Left ventricle myocardium inferior (tissue), 1 donor: Measurements from ENCODE around the gene RSRC1. TPM values are rescaled to one million over a fixed set of nuclear protein-coding genes. Genes with fewer than 3 reads are reported as not detected.
"Not testable (repeated sequence)": the region's sequence is repeated elsewhere in the genome, so short reads cannot be mapped to it uniquely, and the experiment has no call there.

Experiments used
- DNase-seq: peaks from one replicate; pipeline ENCODE4 v3.0.0-alpha.2; 2020
- H3K27ac ChIP-seq: fragments of 200-600 bp; replicated peaks from 2 replicates; pipeline ENCODE4 v1.8.0; 2021
- H3K27me3 ChIP-seq: fragments of 200-600 bp; 2 replicates; pipeline ENCODE4 v1.8.0; 2021; ENCODE audit warnings: low read depth
- H3K36me3 ChIP-seq: fragments of 200-600 bp; 2 replicates; pipeline ENCODE4 v1.8.0; 2021
- H3K4me1 ChIP-seq: fragments of 200-600 bp; 2 replicates; pipeline ENCODE4 v1.8.0; 2021
- H3K4me3 ChIP-seq: fragments of 200-600 bp; 2 replicates; pipeline ENCODE4 v1.8.0; 2021; ENCODE audit warnings: mild to moderate bottlenecking, moderate library complexity
- H3K9me3 ChIP-seq: fragments of 200-600 bp; replicated peaks from 2 replicates; pipeline ENCODE4 v1.8.0; 2021
- intact Hi-C: fragments of 100-400 bp; cut with micrococcal nuclease; formaldehyde crosslinking; loops from one replicate; pipeline ENCODE4 v1.11.0; 2022
- total RNA-seq: library from RNA; stranded (reverse); fragmentation: NEBNext Ultra II Directional; extraction: Animal tissue kit (Norgen Biotek cat#: 25700); gene quantifications from one replicate; pipeline ENCODE4 v1.2.1, GENCODE V29; 2021
- TF ChIP-seq, protein P1 (sequence below): fragments of 200-600 bp; IDR thresholded peaks from 2 replicates; pipeline ENCODE4 v1.8.0; 2021; ENCODE audit warnings: antibody characterized with exemption, mild to moderate bottlenecking, borderline replicate concordance
- donor health status: DM: no; HTN: yes; CAD: no; lungs with severe emphysema.

RSRC1 gene
- total RNA-seq, 1 donor from 2014 or later, result 19.1 TPM

DNA sequence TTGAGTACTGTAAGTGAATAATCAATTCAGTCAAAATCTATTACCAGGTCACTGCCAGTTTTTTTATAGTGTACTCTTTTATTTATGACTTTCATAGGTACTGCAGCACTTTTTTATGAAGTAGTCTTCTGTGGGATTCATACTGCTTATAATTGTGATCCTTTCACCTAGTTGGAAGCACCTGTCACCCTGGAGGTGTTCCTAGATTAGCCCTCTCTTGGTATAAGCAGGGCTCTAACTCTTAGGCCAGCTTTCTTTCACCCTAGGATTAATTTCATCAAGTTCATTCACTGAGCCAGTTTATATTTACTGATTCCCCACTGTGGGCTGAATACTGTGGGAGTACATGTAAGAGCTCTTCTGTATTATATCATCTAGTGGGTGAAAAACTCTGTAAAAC is 395.2 kb downstream of the RSRC1 start:
- intact Hi-C loops, result no loop called here
- H3K4me1 ChIP-seq, result peaks cover 8% of the 10 kb centered on the region
- peaks cover 11% of the 10 kb centered on the region for H3K9me3 ChIP-seq
- no peaks in the 10 kb centered on the region for H3K36me3 ChIP-seq
- H3K27ac ChIP-seq, result no peak overlapping the region
- no peaks in the 10 kb centered on the region for H3K27me3 ChIP-seq
- H3K4me3 ChIP-seq, result no peak overlapping the region
- no peak for DNase-seq
- TF ChIP-seq, protein P1, sequence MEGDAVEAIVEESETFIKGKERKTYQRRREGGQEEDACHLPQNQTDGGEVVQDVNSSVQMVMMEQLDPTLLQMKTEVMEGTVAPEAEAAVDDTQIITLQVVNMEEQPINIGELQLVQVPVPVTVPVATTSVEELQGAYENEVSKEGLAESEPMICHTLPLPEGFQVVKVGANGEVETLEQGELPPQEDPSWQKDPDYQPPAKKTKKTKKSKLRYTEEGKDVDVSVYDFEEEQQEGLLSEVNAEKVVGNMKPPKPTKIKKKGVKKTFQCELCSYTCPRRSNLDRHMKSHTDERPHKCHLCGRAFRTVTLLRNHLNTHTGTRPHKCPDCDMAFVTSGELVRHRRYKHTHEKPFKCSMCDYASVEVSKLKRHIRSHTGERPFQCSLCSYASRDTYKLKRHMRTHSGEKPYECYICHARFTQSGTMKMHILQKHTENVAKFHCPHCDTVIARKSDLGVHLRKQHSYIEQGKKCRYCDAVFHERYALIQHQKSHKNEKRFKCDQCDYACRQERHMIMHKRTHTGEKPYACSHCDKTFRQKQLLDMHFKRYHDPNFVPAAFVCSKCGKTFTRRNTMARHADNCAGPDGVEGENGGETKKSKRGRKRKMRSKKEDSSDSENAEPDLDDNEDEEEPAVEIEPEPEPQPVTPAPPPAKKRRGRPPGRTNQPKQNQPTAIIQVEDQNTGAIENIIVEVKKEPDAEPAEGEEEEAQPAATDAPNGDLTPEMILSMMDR, result no peak

GRCh38 chr3:158506456-158506855 is 396.6 kb downstream of the RSRC1 start:
- peaks cover 12% of the 10 kb centered on the region for H3K9me3 ChIP-seq
- no peaks in the 10 kb centered on the region for H3K27me3 ChIP-seq
- no peak overlapping the region for H3K27ac ChIP-seq
- H3K4me3 ChIP-seq, result no peak overlapping the region
- H3K4me1 ChIP-seq, result peaks cover 8% of the 10 kb centered on the region
- intact Hi-C loops, result no loop called here
- TF ChIP-seq, protein P1, result no peak
- H3K36me3 ChIP-seq, result no peaks in the 10 kb centered on the region
- DNase-seq, result no peak

DNA sequence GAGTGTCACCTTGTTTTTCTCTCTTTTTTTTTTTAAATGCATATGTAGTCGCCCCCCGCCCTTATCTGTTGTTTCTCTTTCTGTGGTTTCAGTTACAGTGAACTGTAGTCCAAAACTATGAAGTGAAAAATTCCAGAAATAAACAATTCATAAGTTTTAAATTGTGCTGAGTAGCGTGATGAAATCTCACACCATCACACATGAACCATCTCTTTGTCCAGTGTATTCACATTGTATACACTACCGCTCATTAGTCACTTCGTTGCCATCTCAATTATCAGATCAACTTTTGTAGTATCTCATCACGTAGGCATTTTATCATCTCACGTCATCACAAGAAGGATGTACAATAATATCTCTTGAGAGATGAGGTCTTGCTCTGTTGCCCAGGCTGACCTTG is 398.6 kb downstream of the RSRC1 start:
- Histone ChIP-seq H3K9me3 (peaks cover 16% of the 10 kb centered on the region), H3K27me3 (no peaks in the 10 kb centered on the region), H3K27ac (no peak overlapping the region), H3K4me3 (no peak overlapping the region), H3K4me1 (peaks cover 8% of the 10 kb centered on the region), H3K36me3 (no peaks in the 10 kb centered on the region)
- no peak for DNase-seq
- TF ChIP-seq, protein P1, result no peak
- intact Hi-C loops, result no loop called here

DNA sequence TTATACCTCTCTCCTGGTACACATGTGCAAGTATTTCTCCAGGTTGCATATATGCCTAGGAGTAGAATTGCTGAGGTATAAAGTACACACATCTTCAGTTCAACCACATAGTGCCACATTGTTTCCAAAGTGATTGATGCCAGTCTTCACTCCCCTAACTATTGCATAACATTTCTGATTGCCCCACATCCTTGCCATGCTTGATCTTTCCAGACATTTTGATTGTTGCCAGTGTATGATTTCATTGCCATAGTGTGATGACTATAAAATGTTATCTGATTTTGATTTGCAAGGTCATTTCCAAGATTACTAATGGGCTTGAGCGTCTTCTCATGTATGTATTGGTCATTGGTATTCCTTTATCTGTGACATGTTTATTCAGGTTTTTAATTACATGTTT is 400.0 kb downstream of the RSRC1 start:
- Histone ChIP-seq H3K27ac (no peak overlapping the region), H3K27me3 (no peaks in the 10 kb centered on the region), H3K4me3 (no peak overlapping the region), H3K36me3 (no peaks in the 10 kb centered on the region), H3K4me1 (peaks cover 5% of the 10 kb centered on the region), H3K9me3 (peaks cover 29% of the 10 kb centered on the region)
- intact Hi-C loops, result no loop called here
- DNase-seq, result no peak
- TF ChIP-seq, protein P1, result no peak

- DNase-seq, H3K27ac ChIP-seq, H3K27me3 ChIP-seq, intact Hi-C loops, H3K4me1 ChIP-seq, H3K4me3 ChIP-seq, H3K36me3 ChIP-seq: not testable (repeated sequence)
- H3K9me3 ChIP-seq, result peaks cover 33% of the 10 kb centered on the region
Measured at GRCh38 chr3:158516729-158517128, 406.8 kb downstream of the RSRC1 start.

GRCh38 chr3:158519776-158520175 is 409.9 kb downstream of the RSRC1 start:
- TF ChIP-seq, protein P1, result no peak
- DNase-seq, result no peak
- no peak overlapping the region for H3K27ac ChIP-seq
- peaks cover 15% of the 10 kb centered on the region for H3K9me3 ChIP-seq
- H3K4me3 ChIP-seq, result no peak overlapping the region
- H3K27me3 ChIP-seq, result no peaks in the 10 kb centered on the region
- no peaks in the 10 kb centered on the region for H3K36me3 ChIP-seq
- H3K4me1 ChIP-seq, result peaks cover 11% of the 10 kb centered on the region
- intact Hi-C loops, result no loop called here
